ENCODE measurements around the gene ELFN1.

Gene ELFN1

DNA sequence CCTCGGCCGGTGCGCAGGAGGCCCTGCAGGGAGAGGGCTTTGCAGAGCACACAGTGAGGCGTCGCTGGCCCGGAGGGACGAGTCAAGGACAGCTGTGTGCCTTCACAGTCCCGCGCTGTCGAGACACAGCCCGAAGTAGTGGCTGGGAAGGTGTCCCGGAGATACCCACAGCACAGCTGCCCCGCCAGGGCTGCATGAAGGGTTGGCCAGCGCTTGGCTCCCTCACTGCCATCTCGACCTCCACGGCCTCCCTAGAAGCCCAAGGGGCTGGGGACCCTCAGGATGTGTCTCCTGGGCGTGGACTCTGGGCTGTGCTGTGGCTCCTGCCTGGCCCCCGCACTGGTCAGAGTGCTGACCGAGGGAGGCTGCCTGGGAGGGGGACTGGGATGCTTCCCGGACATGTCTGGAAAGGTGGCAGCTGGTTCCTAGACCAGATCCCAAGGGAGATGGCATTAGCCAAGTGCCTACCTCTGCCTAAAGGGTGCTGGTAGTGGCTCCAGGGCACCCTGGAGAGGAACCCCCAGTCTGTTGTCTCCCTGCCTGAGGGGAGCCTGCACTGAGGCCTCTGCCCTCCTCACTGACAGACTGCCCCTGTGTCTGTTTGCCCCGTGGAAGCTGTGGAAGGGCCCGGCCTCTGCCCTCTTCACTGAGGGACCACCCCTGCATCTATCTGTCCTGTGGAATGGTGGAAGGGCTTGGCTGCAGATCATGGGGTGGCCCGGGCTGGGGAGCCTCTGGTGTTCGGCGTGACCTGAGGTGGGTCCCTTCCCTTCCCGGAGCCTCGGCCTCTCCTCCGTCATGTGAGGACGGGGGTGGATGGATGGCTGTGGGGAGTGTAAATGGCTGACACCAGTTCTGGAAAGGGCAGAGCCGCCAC, 5.8 kb downstream of the ELFN1 start:
- peak; percentile 44 for DNase-seq (ENCODE audit: low spot score)

- no peak for DNase-seq (ENCODE audit: low spot score)
These were observed 6.5 kb downstream of the ELFN1 start for GRCh38 chr7:1676550-1677078.

- no peak for DNase-seq (ENCODE audit: low spot score)
These were observed 7.4 kb downstream of the ELFN1 start for GRCh38 chr7:1677206-1678080.

- no peak for DNase-seq (ENCODE audit: low spot score)
These were observed 8.0 kb downstream of the ELFN1 start for GRCh38 chr7:1678081-1678543.

DNA sequence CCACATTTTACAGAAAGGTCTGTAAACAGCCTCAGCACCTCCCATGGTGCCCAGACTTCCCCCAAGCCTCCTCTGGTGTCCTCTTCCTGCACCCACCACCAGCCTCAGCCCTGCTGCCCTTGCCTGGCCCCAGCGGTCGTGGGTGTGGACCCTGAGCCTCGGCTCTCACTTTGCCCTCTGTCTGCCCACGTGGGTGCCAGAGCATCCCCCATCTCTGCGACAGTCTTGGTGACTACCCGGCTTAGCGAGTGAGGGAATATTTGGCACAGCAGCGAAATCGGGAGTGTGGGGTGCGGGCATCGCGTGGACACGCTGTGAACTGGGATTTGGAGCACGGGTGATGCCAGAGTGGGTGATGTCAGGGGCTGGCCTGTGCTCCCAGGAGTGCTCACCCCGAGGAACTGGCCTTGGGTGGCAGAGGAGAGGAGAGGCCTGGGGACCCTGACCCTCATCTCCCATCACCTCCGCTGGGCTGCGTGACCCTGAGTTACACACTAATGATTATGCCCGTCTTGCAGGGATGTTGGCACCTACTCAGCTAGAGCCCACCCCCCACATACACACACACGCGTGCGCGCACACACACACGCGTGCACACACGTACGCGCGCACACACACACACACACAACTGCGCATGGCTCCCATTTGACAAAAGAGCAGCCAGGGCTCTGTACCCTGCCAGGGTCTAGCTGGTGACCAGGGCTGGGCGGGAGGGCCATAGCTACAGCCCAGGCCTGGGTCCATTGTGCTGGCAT, 8.7 kb downstream of the ELFN1 start:
- no peak for DNase-seq (ENCODE audit: low spot score)

DNA sequence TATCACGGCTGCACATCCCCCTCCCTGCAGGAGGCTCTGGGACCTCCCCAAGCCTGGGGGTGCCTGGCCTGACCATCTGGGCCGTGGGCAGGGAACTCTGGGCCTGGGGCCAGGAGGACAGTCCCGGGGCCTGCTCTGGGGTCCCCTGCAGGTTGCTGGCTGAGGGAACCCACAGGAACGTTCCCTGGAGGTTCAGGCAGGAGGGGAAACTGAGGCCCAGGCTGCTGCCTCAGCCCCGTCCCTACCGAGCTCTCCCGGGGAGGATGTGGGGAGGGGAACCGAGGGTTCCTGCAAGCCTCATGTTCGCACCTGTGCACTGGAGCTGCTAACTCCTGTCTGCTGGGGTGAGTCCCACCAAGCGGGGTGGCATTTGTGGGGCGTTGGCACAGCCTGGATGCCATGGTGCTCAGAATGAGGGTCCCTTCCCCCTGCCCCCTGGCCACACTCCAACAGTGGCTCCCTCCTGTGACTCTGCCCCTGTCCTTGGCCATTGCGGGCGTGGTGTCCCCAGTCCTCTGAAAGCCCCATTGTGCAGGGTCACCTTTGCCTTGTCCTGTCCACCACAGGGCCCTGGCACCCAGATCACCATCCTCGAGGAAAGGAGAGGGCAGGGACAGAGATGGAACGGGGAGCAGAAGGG, 9.4 kb downstream of the ELFN1 start:
- no peak for DNase-seq (ENCODE audit: low spot score)

DNA sequence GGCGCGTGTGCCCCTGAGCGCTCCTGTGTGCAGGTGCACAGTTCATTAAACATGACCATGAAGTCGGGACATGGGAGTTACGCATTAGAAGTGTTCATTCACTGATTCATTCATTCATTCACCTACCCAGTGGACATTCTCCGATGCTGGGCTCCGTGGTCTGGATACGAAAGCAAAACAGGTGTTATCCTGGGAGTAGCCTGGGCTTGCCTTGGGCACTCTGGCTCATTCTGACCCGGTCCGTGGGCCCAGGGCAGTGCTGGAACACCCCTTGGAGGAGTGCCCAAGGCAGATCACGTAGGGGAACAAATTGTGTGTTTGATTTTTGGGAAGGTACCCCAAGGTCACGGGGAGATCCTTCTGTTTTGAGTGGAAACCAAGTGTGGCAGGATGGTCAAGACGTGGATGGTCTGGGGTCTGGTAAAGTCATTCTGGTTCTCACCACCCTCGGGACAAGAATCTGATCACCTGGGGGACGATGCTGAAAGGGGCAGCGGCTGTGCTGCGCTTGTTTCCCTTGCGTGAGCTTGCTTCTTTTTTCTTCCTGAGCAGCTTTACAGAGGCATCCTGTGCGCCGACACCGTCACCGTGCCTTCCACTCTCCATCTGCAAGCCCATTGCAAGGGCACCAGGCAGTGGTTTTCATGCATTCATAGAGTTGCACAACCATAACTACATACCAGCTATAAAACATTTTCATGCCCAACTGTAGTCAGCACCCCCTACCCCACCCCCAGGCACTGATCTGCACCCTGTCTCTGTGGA, 10.1 kb downstream of the ELFN1 start:
- DNase-seq (ENCODE audit: low spot score): no peak

- no peak for DNase-seq (ENCODE audit: low spot score)
These were observed 11.5 kb downstream of the ELFN1 start for GRCh38 chr7:1681581-1681980.

- DNase-seq (ENCODE audit: low spot score): no peak
These were observed 15.0 kb downstream of the ELFN1 start for GRCh38 chr7:1685000-1685624.

- DNase-seq (ENCODE audit: low spot score): no peak
These were observed 18.5 kb downstream of the ELFN1 start for GRCh38 chr7:1688542-1688941.

DNA sequence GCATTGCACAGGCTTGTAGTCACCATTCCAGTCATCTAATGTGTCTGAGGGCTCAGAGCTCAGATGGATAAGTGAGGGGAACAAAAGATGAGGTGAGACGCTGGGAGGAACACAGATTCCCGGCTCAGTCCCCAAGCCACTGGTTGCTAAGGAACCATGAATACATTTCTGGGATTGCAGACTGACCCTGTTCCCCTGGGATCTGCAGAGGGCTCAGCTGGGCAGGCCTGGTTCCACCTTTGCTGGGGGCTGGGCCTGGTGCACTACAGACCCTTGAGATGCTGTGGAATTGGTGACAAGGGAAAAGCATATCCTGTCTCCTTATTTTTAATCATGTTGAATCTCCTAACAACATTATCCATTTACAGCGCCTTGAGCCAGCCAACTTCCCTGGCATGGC, 19.2 kb downstream of the ELFN1 start:
- DNase-seq (ENCODE audit: low spot score): no peak

GRCh38 chr7:1690359-1690958, 20.4 kb downstream of the ELFN1 start:
- DNase-seq (ENCODE audit: low spot score): no peak

DNA sequence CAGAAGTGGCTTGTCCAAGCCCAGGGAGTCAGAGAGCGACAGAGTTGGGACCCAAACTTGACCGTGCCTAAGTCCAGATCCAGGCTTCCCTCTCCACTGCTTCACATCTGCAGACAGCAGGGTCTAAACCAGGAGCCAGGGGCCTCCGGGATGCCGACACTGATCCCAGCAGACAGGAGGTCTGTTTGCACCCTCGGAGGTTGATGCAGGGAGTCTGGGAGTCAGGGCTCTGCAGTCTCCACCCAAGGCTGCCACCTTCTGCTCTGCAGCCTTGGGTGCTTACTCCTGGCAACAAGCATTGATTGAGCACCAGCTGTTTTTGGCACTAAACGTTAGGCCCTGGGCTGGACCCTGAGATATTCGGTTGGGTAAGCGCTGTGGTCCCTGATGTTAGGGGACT, 21.0 kb downstream of the ELFN1 start:
- DNase-seq (ENCODE audit: low spot score): no peak

GRCh38 chr7:1691601-1692514, 21.8 kb downstream of the ELFN1 start:
- DNase-seq (ENCODE audit: low spot score): no peak

- peak; percentile 29 for DNase-seq (ENCODE audit: low spot score)
These were observed 22.7 kb downstream of the ELFN1 start for GRCh38 chr7:1692515-1693418.

- peak; percentile 49 for DNase-seq (ENCODE audit: low spot score)
These were observed 23.4 kb downstream of the ELFN1 start for GRCh38 chr7:1693419-1693990.

DNA sequence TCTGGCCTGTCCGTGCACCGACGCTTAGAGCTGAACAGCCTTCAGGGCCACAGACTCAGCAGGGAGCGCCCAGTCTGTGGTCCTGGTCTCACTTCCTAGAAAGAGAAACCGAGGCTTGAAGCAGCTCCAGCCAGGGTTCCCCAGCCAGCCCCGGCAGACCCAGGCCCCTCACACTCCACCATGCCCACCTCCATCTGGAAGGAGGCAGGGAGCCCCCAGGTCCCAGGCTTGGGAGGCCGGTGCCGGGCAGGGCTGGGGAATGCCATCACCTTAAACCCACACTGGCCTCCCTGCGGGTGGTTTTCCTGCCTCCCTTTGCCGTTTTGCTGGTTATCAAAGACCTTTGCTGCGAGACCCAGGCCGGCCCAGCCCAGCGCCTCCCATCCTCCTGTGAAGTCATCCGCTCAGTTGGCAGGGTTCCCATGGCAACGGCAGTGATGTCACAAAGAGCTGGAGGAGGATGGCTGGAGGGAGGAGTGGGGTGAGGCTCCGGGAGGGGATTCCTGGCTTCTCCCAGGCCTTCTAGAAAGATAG, 24.0 kb downstream of the ELFN1 start:
- DNase-seq (ENCODE audit: low spot score): peak; percentile 89
